HepG2 (cell line): ENCODE data around the gene NDOR1. TPM values are rescaled to one million over a fixed set of nuclear protein-coding genes. Genes with fewer than 3 reads are reported as not detected.
A peak's percentile ranks its signal among the peaks of the same experiment; 100 is the strongest.

Experiments used
- HIVEP1 ChIP-seq: sonication (generic); formaldehyde crosslinking; IDR thresholded peaks from 2 replicates; pipeline ENCODE4 v1.4.0; 2020; ENCODE audit warnings: mild to moderate bottlenecking, missing genetic modification reagents
- KDM5B ChIP-seq: sonication (generic); formaldehyde crosslinking; IDR thresholded peaks from 2 replicates; pipeline ENCODE4 v1.4.0; 2020; ENCODE audit warnings: missing genetic modification reagents, mild to moderate bottlenecking, borderline replicate concordance
- KMT2A ChIP-seq: sonication (generic); formaldehyde crosslinking; IDR thresholded peaks from 2 replicates; pipeline ENCODE4 v1.4.0; 2020; ENCODE audit warnings: missing genetic modification reagents
- RFX1 ChIP-seq: fragments of 450-650 bp; IDR thresholded peaks from 2 replicates; pipeline ENCODE4 v1.6.1; 2017
- STAG1 ChIP-seq: sonication (generic); formaldehyde crosslinking; IDR thresholded peaks from 2 replicates; pipeline ENCODE4 v1.4.0; 2020; ENCODE audit warnings: missing genetic modification reagents
- TBL1XR1 ChIP-seq: fragments of 150-350 bp; IDR thresholded peaks from 2 replicates; pipeline ENCODE4 v1.6.1; 2014; ENCODE audit warnings: borderline replicate concordance, low read length; ENCODE audit not compliant: partially characterized antibody
- ZNF34 ChIP-seq: sonication (generic); formaldehyde crosslinking; IDR thresholded peaks from 2 replicates; pipeline ENCODE4 v1.4.0; 2020; ENCODE audit warnings: mild to moderate bottlenecking, missing genetic modification reagents, borderline replicate concordance
- ZNF709 ChIP-seq: sonication (generic); formaldehyde crosslinking; IDR thresholded peaks from 2 replicates; pipeline ENCODE4 v1.5.0; 2020; ENCODE audit warnings: mild to moderate bottlenecking, missing genetic modification reagents
- ZNF724P ChIP-seq: sonication (generic); formaldehyde crosslinking; IDR thresholded peaks from 2 replicates; pipeline ENCODE4 v1.8.0; 2022; ENCODE audit warnings: missing genetic modification reagents, borderline replicate concordance
- ZNF788 ChIP-seq: sonication (generic); formaldehyde crosslinking; IDR thresholded peaks from 2 replicates; pipeline ENCODE4 v1.5.0; 2020; ENCODE audit warnings: mild to moderate bottlenecking, missing genetic modification reagents, borderline replicate concordance
- polyA plus RNA-seq, 8 experiments: library from polyadenylated mRNA; depleted of rRNA in 3 of 8; stranded (reverse) in 7 of 8; unstranded in 1 of 8; fragments of >200 nt; fragmentation: Illumina TruSeq in 4 of 8; extraction: Trizol in 4 of 8; gene quantifications; 2 replicates each; pipeline versions ENCODE4 v1.2.1 to v1.2.3, GENCODE V29; 2011 to 2016; ENCODE audit warnings: low read depth in 4 of 8, missing spikeins in 1 of 8, mixed read lengths in 1 of 8; ENCODE audit not compliant: insufficient read depth in 1 of 8
- total RNA-seq, 5 experiments: library from RNA; depleted of rRNA; stranded (reverse); fragments of >200 nt; fragmentation: Illumina TruSeq; extraction: Trizol; gene quantifications; 2 replicates each; pipeline ENCODE4 v1.2.3, GENCODE V29; 2016; ENCODE audit warnings: low read depth in 1 of 5
- TF ChIP-seq, protein P1 (sequence below), 2 experiments: fragments of 450-650 bp in 1 of 2; sonication (generic) in 1 of 2; formaldehyde crosslinking in 1 of 2; IDR thresholded peaks; 2 replicates each; pipeline versions ENCODE4 v1.6.1 to v1.8.0; 2016 to 2022; ENCODE audit warnings: antibody characterized with exemption in 1 of 2, mild to moderate bottlenecking in 1 of 2, missing genetic modification reagents in 1 of 2
- TF ChIP-seq, protein P2 (sequence below): sonication (generic); formaldehyde crosslinking; IDR thresholded peaks from 2 replicates; pipeline ENCODE4 v1.4.0; 2020; ENCODE audit warnings: mild to moderate bottlenecking, missing genetic modification reagents
- TF ChIP-seq, protein P3 (sequence below), 2 experiments: sonication (generic) in 1 of 2; formaldehyde crosslinking in 1 of 2; IDR thresholded peaks; 2 replicates each; pipeline versions ENCODE4 v1.4.0 to v1.6.1; 2016 to 2020; ENCODE audit warnings: borderline replicate concordance in 1 of 2, low read depth in 1 of 2, mild to moderate bottlenecking in 1 of 2, missing genetic modification reagents in 1 of 2

The NDOR1 gene
- total and polyA plus RNA-seq, 2 of the 13 experiments (the other 11 are each of a cell fraction or from before 2014, with no cell fraction given) = 3.6 to 8.7 TPM

DNA sequence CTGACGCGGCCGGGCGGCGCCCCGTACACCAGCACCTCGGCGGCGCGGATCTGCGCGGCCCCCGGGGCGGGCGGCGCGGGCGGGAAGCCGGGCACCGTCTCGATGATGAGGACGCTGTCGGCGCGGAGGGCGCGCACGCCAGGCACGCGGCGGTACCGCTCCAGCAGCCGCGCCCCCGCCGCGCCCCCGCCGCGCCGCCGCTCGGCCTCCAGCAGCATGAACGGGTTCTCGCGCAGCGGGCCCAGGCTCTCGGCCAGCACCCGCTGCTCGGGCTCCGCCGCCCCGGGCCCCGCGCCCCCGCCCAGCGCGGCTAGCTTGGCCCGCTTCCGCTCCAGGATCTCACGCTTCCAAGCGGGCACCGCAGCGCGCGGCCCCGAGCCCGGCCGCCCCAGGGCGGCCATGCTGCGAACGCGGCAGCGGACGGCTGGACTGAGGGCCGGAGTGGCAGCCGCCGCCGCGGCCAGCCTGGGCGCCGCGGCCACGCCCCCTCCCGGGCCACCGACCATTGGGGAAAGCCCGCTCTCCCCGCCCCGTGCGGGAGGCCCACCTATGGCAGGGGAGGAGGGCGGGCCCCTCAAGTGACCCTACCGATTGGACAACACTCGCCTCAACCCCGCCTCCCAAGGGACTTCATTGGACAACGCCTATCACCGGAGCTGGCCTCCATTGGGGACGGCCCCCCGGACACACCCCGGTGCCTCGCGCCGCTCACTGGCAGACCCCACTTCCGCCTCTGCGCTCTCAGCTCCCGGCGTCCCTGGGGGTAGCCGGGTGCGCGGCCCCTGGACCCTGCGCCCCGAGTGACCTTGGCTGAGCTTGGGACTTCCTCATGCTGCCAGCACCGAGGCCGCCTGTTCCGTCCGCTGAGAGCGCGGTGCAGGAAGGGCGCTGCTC, 4.9 kb upstream of the NDOR1 start, which contains the start of gene TPRN (continued):
- TF ChIP-seq, protein P1, sequence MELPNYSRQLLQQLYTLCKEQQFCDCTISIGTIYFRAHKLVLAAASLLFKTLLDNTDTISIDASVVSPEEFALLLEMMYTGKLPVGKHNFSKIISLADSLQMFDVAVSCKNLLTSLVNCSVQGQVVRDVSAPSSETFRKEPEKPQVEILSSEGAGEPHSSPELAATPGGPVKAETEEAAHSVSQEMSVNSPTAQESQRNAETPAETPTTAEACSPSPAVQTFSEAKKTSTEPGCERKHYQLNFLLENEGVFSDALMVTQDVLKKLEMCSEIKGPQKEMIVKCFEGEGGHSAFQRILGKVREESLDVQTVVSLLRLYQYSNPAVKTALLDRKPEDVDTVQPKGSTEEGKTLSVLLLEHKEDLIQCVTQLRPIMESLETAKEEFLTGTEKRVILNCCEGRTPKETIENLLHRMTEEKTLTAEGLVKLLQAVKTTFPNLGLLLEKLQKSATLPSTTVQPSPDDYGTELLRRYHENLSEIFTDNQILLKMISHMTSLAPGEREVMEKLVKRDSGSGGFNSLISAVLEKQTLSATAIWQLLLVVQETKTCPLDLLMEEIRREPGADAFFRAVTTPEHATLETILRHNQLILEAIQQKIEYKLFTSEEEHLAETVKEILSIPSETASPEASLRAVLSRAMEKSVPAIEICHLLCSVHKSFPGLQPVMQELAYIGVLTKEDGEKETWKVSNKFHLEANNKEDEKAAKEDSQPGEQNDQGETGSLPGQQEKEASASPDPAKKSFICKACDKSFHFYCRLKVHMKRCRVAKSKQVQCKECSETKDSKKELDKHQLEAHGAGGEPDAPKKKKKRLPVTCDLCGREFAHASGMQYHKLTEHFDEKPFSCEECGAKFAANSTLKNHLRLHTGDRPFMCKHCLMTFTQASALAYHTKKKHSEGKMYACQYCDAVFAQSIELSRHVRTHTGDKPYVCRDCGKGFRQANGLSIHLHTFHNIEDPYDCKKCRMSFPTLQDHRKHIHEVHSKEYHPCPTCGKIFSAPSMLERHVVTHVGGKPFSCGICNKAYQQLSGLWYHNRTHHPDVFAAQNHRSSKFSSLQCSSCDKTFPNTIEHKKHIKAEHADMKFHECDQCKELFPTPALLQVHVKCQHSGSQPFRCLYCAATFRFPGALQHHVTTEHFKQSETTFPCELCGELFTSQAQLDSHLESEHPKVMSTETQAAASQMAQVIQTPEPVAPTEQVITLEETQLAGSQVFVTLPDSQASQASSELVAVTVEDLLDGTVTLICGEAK (IDR thresholded peaks at IDR 0.05) = no peak
- TF ChIP-seq, protein P1 (CRISPR knock-in tag; IDR thresholded peaks at IDR 0.05) = peak; percentile 53; the same call in 1 of the 2 replicates
- TF ChIP-seq, protein P2, sequence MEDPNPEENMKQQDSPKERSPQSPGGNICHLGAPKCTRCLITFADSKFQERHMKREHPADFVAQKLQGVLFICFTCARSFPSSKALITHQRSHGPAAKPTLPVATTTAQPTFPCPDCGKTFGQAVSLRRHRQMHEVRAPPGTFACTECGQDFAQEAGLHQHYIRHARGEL (CRISPR knock-in tag) = no peak
- TF ChIP-seq KDM5B (peak; percentile 82; the same call in 1 of the 2 replicates), TBL1XR1 (no peak), ZNF34 (0 out of 2 replicates have a peak, but pooled peaks have one; percentile 28), HIVEP1 (CRISPR knock-in tag) (peak; percentile 98), ZNF724P (CRISPR knock-in tag) (no peak; the same call in 1 of the 2 replicates), KMT2A (CRISPR knock-in tag) (peak; percentile 92), ZNF788 (CRISPR knock-in tag) (peak; percentile 93; the same call in 1 of the 2 replicates), STAG1 (0 out of 2 replicates have a peak, but pooled peaks have one; percentile 10), ZNF709 (peak; percentile 46; the same call in 1 of the 2 replicates), RFX1 (no peak)
- TF ChIP-seq, protein P3, sequence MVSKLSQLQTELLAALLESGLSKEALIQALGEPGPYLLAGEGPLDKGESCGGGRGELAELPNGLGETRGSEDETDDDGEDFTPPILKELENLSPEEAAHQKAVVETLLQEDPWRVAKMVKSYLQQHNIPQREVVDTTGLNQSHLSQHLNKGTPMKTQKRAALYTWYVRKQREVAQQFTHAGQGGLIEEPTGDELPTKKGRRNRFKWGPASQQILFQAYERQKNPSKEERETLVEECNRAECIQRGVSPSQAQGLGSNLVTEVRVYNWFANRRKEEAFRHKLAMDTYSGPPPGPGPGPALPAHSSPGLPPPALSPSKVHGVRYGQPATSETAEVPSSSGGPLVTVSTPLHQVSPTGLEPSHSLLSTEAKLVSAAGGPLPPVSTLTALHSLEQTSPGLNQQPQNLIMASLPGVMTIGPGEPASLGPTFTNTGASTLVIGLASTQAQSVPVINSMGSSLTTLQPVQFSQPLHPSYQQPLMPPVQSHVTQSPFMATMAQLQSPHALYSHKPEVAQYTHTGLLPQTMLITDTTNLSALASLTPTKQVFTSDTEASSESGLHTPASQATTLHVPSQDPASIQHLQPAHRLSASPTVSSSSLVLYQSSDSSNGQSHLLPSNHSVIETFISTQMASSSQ (IDR thresholded peaks at IDR 0.05; ENCODE audit: low read depth) = no peak
- TF ChIP-seq, protein P3 (CRISPR knock-in tag; IDR thresholded peaks at IDR 0.05; ENCODE audit: borderline replicate concordance) = peak; percentile 61
